ENCODE measurements around the gene KLHDC9. TPM values are rescaled to one million over a fixed set of nuclear protein-coding genes. Genes with fewer than 3 reads are reported as not detected.
A peak's percentile ranks its signal among the peaks of the same experiment; 100 is the strongest.

Gene KLHDC9
- total RNA-seq, 4 donors from 2014 or later: 0.51 to 12.1 (median 3.4) TPM

DNA sequence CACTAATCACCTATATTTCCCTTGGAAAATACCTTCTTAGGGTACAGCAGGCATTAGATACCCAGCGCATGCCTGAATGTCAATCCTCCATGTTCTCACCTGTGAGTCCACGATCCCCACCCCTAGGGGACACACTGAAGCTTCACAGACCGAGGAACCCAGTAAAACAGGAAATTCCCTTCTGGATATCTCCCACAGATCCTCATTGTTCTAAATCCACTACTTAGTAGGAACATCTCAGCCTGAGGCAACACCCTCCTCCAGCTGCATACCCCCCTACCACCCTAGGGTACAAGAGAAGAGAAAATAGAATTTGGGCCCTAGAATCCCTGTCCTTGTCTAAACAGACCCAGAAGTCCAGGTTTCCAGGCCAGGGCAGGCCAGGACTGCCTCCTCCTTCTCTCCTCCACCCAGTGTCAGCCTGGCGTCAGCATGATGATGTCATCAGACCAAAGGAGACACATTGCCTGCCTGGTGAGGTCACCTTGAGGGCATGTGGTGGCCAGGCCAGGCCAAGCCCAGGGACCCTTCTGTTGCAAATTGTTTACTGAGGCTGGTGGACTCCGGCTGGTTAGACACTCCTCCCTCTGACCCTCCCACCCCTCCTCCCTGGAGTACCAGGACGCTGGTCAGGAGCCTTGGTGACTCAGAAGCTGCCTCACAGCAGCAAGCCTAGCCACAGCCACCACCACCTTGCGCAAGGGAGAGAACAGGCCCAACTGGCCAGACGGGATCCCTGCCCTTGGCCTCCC, 15.0 kb upstream of the KLHDC9 start:
- no peaks in the 10 kb centered on the region for H3K4me1 ChIP-seq
- no peaks in the 10 kb centered on the region for H3K27me3 ChIP-seq
- peak in 1 of 2 donors; percentile 28 for DNase-seq
- TF ChIP-seq, protein P1, sequence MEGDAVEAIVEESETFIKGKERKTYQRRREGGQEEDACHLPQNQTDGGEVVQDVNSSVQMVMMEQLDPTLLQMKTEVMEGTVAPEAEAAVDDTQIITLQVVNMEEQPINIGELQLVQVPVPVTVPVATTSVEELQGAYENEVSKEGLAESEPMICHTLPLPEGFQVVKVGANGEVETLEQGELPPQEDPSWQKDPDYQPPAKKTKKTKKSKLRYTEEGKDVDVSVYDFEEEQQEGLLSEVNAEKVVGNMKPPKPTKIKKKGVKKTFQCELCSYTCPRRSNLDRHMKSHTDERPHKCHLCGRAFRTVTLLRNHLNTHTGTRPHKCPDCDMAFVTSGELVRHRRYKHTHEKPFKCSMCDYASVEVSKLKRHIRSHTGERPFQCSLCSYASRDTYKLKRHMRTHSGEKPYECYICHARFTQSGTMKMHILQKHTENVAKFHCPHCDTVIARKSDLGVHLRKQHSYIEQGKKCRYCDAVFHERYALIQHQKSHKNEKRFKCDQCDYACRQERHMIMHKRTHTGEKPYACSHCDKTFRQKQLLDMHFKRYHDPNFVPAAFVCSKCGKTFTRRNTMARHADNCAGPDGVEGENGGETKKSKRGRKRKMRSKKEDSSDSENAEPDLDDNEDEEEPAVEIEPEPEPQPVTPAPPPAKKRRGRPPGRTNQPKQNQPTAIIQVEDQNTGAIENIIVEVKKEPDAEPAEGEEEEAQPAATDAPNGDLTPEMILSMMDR (IDR thresholded peaks at IDR 0.05): no peak
- TF ChIP-seq POLR2A (IDR thresholded peaks at IDR 0.05): no peak
- H3K4me3 ChIP-seq: no peak overlapping the region
- intact Hi-C loops (cut with DNase I; ENCODE audit: low total_unique reads): no loop called here
- no peaks in the 10 kb centered on the region for H3K9me3 ChIP-seq
- H3K27ac ChIP-seq: no peak overlapping the region
- no peaks in the 10 kb centered on the region for H3K36me3 ChIP-seq

DNA sequence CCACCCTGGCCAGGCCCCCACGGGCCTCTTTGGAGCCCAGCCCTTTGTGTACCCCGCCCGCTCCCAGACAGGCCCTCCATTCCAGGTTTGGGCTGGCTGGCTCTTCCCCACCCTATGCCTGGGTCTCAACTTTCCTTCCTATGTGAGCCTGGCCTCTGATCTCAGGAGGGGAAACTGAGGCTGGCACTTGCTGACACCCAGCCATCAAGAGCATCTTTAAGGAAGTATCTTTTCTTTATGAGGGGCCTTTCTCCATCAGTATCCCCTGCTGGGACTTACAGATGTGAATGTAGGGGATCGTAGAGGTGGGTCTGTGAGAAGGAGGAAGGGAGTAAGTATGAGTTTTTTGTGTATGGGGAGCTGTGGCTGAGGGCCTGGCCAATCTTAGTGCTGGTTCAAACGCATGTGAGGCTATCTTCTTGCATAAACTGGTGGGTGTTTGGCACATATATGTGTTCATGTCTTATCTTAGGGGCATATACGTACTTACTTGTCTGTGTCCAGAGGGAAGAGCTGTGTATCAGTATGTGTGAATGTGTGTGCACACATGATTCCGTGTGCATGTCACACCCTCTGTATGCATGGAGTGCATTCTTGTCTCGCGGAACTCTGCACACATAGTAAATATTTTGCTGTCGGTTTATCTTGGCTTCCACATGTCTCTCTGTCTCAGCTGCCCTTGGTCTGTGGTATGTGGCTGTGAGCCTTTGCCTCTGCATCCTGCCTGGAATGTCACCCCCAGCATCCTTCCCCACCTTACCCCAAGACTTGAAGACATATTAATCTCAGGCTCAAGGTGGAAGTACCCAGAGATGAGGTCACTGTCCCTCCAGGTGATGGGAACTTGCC, 14.2 kb upstream of the KLHDC9 start:
- Histone ChIP-seq H3K27me3 (no peaks in the 10 kb centered on the region), H3K9me3 (no peaks in the 10 kb centered on the region), H3K4me1 (no peaks in the 10 kb centered on the region), H3K27ac (no peak overlapping the region), H3K36me3 (no peaks in the 10 kb centered on the region), H3K4me3 (no peak overlapping the region)
- TF ChIP-seq POLR2A (IDR thresholded peaks at IDR 0.05): no peak
- TF ChIP-seq, protein P1 (IDR thresholded peaks at IDR 0.05): no peak
- no peak for DNase-seq
- intact Hi-C loops (cut with DNase I; ENCODE audit: low total_unique reads): no loop called here

DNA sequence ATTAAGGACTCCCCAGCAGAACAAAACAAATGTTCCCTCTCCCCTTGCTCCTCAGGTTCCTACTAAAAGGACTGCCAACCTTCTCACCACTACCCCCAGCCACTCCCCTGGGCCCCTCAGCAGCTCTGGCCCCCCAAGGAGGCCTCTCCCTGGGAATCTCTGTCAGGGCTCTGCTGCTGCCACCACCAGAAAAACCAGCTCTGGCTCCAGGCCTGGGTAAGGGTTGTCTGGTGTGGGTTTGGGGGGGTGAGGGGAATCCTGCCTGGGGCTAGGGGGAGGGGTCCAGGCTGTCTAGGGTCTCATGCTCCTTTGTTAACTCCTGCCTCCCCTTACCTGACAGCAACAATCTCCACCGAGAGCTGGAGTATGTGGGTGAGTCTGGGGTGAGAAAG, 13.6 kb upstream of the KLHDC9 start:
- Histone ChIP-seq H3K4me1 (no peaks in the 10 kb centered on the region), H3K36me3 (no peaks in the 10 kb centered on the region), H3K27me3 (no peaks in the 10 kb centered on the region), H3K27ac (no peak overlapping the region), H3K4me3 (no peak overlapping the region), H3K9me3 (no peaks in the 10 kb centered on the region)
- no peak for DNase-seq
- no peak for TF ChIP-seq POLR2A (IDR thresholded peaks at IDR 0.05)
- TF ChIP-seq, protein P1 (IDR thresholded peaks at IDR 0.05): no peak
- intact Hi-C loops (cut with DNase I; ENCODE audit: low total_unique reads): no loop called here

DNA sequence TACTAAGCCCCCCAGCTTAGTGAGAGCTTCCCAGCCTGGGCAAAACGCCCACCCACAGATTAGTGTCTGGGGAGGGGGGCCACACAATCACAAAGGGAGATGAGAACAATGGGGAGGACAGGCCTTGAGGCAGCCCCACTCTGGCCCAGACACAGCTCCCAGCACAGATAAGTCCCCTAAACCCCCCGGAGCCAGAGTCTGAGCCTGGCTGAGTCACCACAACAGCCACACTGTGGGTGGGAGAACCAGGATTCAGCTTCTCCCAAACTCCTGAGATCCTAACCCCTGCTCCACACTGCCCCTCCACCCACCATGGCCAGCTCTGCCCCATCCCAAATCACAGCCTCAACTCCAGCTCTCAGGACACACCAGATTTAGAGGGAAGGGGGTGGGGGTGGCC, 13.0 kb upstream of the KLHDC9 start:
- DNase-seq: no peak
- no peak overlapping the region for H3K27ac ChIP-seq
- no peaks in the 10 kb centered on the region for H3K4me1 ChIP-seq
- TF ChIP-seq, protein P1 (IDR thresholded peaks at IDR 0.05): no peak
- TF ChIP-seq POLR2A (IDR thresholded peaks at IDR 0.05): no peak
- no peak overlapping the region for H3K4me3 ChIP-seq
- no peaks in the 10 kb centered on the region for H3K9me3 ChIP-seq
- H3K27me3 ChIP-seq: no peaks in the 10 kb centered on the region
- H3K36me3 ChIP-seq: no peaks in the 10 kb centered on the region
- intact Hi-C loops (cut with DNase I; ENCODE audit: low total_unique reads): no loop called here

DNA sequence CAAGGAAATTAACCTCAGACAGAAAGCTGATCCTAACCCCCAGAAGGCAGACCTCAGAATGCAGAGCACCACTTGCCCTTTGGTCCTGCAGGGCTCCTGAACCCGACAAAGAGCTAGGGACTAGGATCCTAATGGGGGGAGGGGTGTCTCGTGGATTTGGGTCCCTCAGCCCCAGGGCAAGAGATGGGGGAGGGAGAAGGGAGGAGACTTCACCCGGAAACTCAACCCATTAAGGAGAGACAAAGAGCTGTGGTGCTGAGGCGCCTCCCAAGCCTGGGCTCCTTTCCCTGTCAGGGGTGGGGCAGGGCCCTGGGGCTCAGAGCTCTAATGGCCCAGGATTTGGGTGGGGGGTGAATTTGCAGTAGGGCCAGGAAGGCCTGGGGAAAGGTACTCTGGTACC, 11.7 kb upstream of the KLHDC9 start:
- H3K9me3 ChIP-seq: no peaks in the 10 kb centered on the region
- H3K4me3 ChIP-seq: no peak overlapping the region
- TF ChIP-seq POLR2A (IDR thresholded peaks at IDR 0.05): no peak
- TF ChIP-seq, protein P1 (IDR thresholded peaks at IDR 0.05): no peak
- no peaks in the 10 kb centered on the region for H3K27me3 ChIP-seq
- intact Hi-C loops (cut with DNase I; ENCODE audit: low total_unique reads): no loop called here
- no peak overlapping the region for H3K27ac ChIP-seq
- no peaks in the 10 kb centered on the region for H3K4me1 ChIP-seq
- H3K36me3 ChIP-seq: no peaks in the 10 kb centered on the region
- DNase-seq: no peak
